Parathyroid adenoma (tissue), 2 donors: ENCODE measurements around the gene WNT7B.

ENCODE experiments used
- H2AFZ ChIP-seq: fragments of 300-600 bp; sonication (generic); one replicate; pipeline ENCODE4 v1.7.0; 2017; ENCODE audit warnings: antibody characterized with exemption, mild to moderate bottlenecking
- H3K27ac ChIP-seq: fragments of 300-600 bp; sonication (generic); one replicate; pipeline ENCODE4 v1.7.0; 2017
- H3K27me3 ChIP-seq: fragments of 300-600 bp; sonication (generic); one replicate; pipeline ENCODE4 v1.7.0; 2017; ENCODE audit warnings: low read length; ENCODE audit not compliant: control insufficient read depth, insufficient read depth
- H3K36me3 ChIP-seq: fragments of 300-600 bp; sonication (generic); one replicate; pipeline ENCODE4 v1.7.0; 2017; ENCODE audit warnings: low read length; ENCODE audit not compliant: control insufficient read depth, insufficient read depth
- H3K4me1 ChIP-seq: fragments of 300-600 bp; sonication (generic); one replicate; pipeline ENCODE4 v1.7.0; 2017; ENCODE audit warnings: control low read depth
- H3K4me2 ChIP-seq: fragments of 300-600 bp; sonication (generic); one replicate; pipeline ENCODE4 v1.7.0; 2017; ENCODE audit warnings: low read length
- H3K4me3 ChIP-seq: fragments of 300-600 bp; sonication (generic); one replicate; pipeline ENCODE4 v1.7.0; 2017; ENCODE audit warnings: low read depth, low read length
- H3K79me2 ChIP-seq: fragments of 300-600 bp; sonication (generic); one replicate; pipeline ENCODE4 v1.7.0; 2017; ENCODE audit warnings: control low read depth
- H3K9ac ChIP-seq: fragments of 300-600 bp; sonication (generic); one replicate; pipeline ENCODE4 v1.7.0; 2017; ENCODE audit warnings: mild to moderate bottlenecking
- H3K9me3 ChIP-seq: fragments of 300-600 bp; sonication (generic); one replicate; pipeline ENCODE4 v1.7.0; 2017; ENCODE audit warnings: low read length; ENCODE audit not compliant: control insufficient read depth
- TF ChIP-seq, protein P1 (sequence below): fragments of 300-600 bp; sonication (generic); IDR thresholded peaks from one replicate; pipeline ENCODE4 v1.7.0; 2017; ENCODE audit warnings: antibody characterized with exemption, mild to moderate bottlenecking
- donor health status: primary hyperparathyroidism.

WNT7B gene

DNA sequence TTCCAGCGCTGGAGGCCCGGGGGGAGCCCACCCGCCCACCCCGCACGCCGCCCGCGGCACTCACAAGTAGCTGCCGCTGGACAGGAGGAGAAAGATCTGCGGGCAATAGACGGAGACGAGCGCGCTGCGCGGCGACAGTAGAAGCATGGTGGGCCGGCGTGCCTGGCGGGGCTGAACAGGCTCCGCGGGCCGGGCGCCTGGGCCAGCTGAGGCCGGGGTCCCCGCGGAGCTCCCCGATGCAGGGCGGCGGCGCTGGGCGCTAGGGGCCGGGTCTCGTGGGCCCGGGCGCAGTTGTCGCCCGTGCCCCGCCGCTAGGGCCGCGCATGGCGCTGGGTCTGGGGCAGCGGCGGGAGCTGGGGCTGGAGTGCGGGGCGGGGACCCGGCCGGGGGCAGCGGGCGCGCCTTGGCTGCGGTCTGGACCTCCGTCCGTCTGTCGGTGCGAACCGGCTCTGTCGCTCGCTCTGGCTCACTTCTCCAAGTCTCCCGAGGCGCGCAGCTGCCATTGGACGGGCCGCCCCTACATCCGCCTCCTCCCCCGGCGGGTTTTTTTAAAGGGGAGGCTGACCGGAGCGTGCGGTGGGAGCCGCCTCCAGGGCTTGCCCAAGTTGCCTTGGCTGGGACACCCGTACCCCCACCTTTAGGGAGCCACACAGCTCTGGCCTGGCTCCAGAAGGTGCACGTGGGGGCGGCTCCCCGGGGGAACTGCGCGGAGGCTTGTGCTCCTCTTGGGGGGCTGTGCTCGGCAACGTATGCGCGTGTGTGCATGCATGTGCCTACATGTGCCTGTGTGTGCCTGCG lies 4.7 kb downstream of the WNT7B start:
- Histone ChIP-seq H3K27me3 (no peaks in the 10 kb centered on the region), H3K4me2 (no peak overlapping the region), H3K9ac (no peak overlapping the region), H3K4me3 (no peak overlapping the region), H3K36me3 (no peaks in the 10 kb centered on the region), H3K9me3 (no peaks in the 10 kb centered on the region), H3K4me1 (no peaks in the 10 kb centered on the region), H2AFZ (no peak overlapping the region), H3K79me2 (no peaks in the 10 kb centered on the region), H3K27ac (no peak overlapping the region)
- TF ChIP-seq, protein P1, sequence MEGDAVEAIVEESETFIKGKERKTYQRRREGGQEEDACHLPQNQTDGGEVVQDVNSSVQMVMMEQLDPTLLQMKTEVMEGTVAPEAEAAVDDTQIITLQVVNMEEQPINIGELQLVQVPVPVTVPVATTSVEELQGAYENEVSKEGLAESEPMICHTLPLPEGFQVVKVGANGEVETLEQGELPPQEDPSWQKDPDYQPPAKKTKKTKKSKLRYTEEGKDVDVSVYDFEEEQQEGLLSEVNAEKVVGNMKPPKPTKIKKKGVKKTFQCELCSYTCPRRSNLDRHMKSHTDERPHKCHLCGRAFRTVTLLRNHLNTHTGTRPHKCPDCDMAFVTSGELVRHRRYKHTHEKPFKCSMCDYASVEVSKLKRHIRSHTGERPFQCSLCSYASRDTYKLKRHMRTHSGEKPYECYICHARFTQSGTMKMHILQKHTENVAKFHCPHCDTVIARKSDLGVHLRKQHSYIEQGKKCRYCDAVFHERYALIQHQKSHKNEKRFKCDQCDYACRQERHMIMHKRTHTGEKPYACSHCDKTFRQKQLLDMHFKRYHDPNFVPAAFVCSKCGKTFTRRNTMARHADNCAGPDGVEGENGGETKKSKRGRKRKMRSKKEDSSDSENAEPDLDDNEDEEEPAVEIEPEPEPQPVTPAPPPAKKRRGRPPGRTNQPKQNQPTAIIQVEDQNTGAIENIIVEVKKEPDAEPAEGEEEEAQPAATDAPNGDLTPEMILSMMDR = no peak

DNA sequence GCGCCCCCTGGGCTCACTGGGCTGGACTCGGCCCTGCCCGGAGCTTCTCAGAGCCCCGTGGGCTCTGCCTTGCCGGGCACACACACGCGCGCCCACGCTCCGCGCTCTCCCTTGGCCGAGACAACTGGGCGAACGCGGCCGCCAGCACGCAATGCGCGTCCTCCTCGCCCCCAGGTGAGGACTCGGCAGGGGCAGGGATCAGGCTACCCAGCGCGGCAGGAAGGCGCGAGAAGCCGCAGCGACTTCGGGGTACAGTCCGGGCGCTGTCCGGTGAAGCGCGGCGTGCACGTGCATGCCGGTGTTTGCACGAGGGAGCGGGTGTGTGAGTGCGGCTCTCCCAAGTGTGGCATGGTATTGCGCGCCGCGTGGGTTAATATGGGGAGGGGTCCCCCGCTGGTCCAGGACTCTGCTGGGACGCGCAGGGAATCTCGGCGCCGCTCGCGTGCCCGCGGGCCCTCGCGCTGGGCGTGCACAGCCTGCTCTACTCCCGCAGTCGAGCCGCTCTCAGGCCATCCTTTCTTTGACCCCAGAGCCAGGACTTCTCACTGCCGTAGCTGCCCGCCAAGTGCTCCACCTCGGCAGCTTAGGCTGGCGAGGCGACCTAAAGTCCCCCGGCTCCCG lies 5.4 kb downstream of the WNT7B start:
- Histone ChIP-seq H3K27ac (no peak overlapping the region), H3K9ac (no peak overlapping the region), H3K36me3 (no peaks in the 10 kb centered on the region), H3K4me1 (no peaks in the 10 kb centered on the region), H3K4me2 (peak overlapping the region; percentile 69), H2AFZ (no peak overlapping the region), H3K27me3 (no peaks in the 10 kb centered on the region), H3K4me3 (peak overlapping the region; percentile 25), H3K79me2 (no peaks in the 10 kb centered on the region), H3K9me3 (no peaks in the 10 kb centered on the region)
- TF ChIP-seq, protein P1 = no peak

DNA sequence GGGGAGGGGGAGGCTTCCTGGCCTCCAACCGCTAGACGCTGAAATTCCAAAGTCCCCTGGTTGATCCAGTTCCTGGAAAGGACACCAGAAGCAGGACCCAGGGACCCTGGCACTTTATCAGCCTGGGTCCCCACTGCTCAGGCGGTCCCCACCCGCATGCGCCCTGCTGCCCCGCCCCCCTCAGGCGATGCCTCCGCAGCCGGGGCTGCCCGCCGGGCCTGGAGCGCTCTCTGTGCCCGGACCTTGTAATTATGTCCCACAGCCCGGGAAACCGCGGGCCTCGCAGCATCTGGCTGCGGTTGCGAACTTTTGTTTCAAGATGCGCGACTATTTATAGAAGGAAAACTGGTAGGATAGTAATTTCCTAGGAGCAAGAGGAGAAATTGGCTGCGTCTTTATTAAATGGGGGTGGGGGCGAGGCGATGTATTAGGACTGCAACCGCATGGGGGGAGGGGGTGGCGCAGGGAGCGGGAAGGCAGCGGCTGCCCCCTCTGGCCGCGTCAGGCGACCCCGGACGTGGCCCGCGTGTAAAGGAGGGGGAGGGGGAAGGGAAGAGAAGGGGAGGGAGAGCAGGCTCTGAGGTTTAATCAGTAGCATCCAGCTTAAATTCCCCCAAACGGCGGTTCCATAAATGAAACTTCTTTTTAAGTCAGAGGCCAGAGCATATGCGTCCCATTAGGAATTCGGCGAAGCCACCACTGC lies 6.1 kb downstream of the WNT7B start:
- peak overlapping the region; percentile 25 for H3K4me3 ChIP-seq
- H3K27me3 ChIP-seq = no peaks in the 10 kb centered on the region

DNA sequence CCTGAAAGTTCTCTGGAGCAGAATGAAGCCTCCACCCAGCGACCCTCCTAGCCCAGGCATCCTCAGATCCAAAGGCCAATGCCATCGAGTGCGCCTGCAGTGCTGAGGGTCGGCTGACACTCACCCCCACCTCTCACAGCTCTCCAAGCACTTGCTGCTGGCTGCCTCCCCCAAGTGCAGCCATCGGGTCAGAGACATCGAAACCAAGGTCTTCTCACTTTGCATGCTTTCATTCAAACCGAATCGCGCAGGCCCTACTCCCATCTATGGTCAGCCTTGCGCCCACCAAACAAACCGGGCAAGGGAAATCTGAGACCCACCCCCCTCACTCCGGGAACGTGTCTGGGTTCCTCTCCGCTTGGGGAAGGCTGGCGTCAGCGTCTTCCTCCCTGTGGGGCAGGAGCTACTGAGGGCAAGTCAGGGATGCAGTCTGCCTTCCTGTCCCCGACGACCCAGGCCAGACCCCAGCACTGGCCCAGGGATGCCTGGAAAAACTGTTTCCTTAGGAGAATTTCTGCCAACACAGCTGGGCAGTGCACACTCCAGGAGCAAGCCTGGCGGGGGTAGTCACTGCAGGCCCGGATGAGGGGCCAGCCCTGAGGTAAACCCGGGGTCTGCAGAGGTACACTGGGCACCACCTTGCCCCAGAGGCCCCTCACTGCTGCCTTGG lies 7.0 kb downstream of the WNT7B start:
- H3K4me1 ChIP-seq = no peaks in the 10 kb centered on the region
- no peak overlapping the region for H2AFZ ChIP-seq
- H3K4me3 ChIP-seq = no peak overlapping the region
- H3K9me3 ChIP-seq = no peaks in the 10 kb centered on the region
- TF ChIP-seq, protein P1 = no peak
- no peak overlapping the region for H3K27ac ChIP-seq
- H3K36me3 ChIP-seq = no peaks in the 10 kb centered on the region
- H3K9ac ChIP-seq = no peak overlapping the region
- H3K4me2 ChIP-seq = no peak overlapping the region
- no peaks in the 10 kb centered on the region for H3K27me3 ChIP-seq
- no peaks in the 10 kb centered on the region for H3K79me2 ChIP-seq

More for the DNA sequence above, 6.1 kb downstream of the WNT7B start:
- Histone ChIP-seq H3K9me3 (no peaks in the 10 kb centered on the region), H3K9ac (no peak overlapping the region), H3K4me1 (no peaks in the 10 kb centered on the region), H3K79me2 (no peaks in the 10 kb centered on the region), H2AFZ (no peak overlapping the region), H3K4me2 (peak overlapping the region; percentile 69), H3K27ac (no peak overlapping the region), H3K36me3 (no peaks in the 10 kb centered on the region)
- TF ChIP-seq, protein P1 = no peak
